ENCODE results near the gene CTSE. TPM values are rescaled to one million over a fixed set of nuclear protein-coding genes. Genes with fewer than 3 reads are reported as not detected.

Gene CTSE
- total and polyA plus RNA-seq, 9 of the 15 experiments (the other 6 are each of a cell fraction or from before 2014, with no cell fraction given) = 0.04 to 0.18 (median 0.09) TPM; not detected in 4

DNA sequence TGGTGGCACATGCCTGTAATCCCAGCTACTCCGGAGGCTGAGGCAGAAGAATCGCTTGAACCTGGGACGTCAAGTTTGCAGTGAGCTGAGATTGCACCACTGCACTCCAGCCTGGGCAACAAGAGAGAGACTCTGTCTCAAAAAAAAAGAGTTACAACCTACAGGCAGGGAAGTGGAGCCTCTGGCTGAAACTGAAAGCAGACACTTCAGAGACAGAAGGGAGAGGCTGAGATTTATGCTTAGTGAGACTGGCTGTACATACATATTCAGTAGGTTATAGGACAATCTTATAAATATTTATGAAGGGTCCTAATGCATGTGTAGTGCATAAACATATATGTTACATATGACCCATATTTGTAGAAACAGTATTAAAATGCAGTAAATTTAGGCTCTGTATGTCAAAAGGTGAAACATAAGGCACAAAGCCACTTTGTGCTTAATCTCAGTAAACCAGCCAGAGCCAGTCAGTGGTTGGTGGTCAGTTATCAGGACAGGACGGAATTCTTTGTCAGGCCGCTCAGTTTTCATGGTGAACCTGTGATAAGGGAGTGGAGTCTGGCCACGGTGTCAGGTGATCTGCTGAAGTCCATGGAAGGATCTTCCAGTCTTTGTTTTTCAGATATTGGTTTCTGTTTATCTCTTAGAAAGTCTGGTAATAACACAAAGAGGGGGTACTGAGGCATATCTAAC is 42.9 kb upstream of the CTSE start (continued):
- TF ChIP-seq ZNF224 (CRISPR knock-in tag; IDR thresholded peaks at IDR 0.05) (no peak), CBFB (CRISPR knock-in tag; IDR thresholded peaks at IDR 0.05) (no peak), ZNF253 (CRISPR knock-in tag; conservative IDR thresholded peaks at IDR 0.05) (no peak), RBM17 (IDR thresholded peaks at IDR 0.05; ENCODE audit: borderline replicate concordance, low read depth, low read length) (no peak), ATF2 (CRISPR knock-in tag; IDR thresholded peaks at IDR 0.05) (no peak), KDM2B (CRISPR knock-in tag; IDR thresholded peaks at IDR 0.05) (no peak), MCM3 (IDR thresholded peaks at IDR 0.05) (no peak), SMAD2 (IDR thresholded peaks at IDR 0.05; ENCODE audit: low read depth, low read length) (no peak), RREB1 (CRISPR knock-in tag; IDR thresholded peaks at IDR 0.05) (no peak)
- TF ChIP-seq, protein P1, sequence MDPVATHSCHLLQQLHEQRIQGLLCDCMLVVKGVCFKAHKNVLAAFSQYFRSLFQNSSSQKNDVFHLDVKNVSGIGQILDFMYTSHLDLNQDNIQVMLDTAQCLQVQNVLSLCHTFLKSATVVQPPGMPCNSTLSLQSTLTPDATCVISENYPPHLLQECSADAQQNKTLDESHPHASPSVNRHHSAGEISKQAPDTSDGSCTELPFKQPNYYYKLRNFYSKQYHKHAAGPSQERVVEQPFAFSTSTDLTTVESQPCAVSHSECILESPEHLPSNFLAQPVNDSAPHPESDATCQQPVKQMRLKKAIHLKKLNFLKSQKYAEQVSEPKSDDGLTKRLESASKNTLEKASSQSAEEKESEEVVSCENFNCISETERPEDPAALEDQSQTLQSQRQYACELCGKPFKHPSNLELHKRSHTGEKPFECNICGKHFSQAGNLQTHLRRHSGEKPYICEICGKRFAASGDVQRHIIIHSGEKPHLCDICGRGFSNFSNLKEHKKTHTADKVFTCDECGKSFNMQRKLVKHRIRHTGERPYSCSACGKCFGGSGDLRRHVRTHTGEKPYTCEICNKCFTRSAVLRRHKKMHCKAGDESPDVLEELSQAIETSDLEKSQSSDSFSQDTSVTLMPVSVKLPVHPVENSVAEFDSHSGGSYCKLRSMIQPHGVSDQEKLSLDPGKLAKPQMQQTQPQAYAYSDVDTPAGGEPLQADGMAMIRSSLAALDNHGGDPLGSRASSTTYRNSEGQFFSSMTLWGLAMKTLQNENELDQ (CRISPR knock-in tag; IDR thresholded peaks at IDR 0.05; ENCODE audit: borderline replicate concordance) = no peak
- TF ChIP-seq, protein P2, sequence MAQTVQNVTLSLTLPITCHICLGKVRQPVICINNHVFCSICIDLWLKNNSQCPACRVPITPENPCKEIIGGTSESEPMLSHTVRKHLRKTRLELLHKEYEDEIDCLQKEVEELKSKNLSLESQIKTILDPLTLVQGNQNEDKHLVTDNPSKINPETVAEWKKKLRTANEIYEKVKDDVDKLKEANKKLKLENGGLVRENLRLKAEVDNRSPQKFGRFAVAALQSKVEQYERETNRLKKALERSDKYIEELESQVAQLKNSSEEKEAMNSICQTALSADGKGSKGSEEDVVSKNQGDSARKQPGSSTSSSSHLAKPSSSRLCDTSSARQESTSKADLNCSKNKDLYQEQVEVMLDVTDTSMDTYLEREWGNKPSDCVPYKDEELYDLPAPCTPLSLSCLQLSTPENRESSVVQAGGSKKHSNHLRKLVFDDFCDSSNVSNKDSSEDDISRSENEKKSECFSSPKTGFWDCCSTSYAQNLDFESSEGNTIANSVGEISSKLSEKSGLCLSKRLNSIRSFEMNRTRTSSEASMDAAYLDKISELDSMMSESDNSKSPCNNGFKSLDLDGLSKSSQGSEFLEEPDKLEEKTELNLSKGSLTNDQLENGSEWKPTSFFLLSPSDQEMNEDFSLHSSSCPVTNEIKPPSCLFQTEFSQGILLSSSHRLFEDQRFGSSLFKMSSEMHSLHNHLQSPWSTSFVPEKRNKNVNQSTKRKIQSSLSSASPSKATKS (CRISPR knock-in tag; IDR thresholded peaks at IDR 0.05) = no peak
- TF ChIP-seq, protein P3, sequence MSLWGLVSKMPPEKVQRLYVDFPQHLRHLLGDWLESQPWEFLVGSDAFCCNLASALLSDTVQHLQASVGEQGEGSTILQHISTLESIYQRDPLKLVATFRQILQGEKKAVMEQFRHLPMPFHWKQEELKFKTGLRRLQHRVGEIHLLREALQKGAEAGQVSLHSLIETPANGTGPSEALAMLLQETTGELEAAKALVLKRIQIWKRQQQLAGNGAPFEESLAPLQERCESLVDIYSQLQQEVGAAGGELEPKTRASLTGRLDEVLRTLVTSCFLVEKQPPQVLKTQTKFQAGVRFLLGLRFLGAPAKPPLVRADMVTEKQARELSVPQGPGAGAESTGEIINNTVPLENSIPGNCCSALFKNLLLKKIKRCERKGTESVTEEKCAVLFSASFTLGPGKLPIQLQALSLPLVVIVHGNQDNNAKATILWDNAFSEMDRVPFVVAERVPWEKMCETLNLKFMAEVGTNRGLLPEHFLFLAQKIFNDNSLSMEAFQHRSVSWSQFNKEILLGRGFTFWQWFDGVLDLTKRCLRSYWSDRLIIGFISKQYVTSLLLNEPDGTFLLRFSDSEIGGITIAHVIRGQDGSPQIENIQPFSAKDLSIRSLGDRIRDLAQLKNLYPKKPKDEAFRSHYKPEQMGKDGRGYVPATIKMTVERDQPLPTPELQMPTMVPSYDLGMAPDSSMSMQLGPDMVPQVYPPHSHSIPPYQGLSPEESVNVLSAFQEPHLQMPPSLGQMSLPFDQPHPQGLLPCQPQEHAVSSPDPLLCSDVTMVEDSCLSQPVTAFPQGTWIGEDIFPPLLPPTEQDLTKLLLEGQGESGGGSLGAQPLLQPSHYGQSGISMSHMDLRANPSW (CRISPR knock-in tag; IDR thresholded peaks at IDR 0.05) = no peak
